ENCODE results near the gene GFM2. TPM values are rescaled to one million over a fixed set of nuclear protein-coding genes. Genes with fewer than 3 reads are reported as not detected.

GFM2 gene
- total RNA-seq, 1 donor from 2014 or later: 12.7 TPM

GRCh38 chr5:74738406-74738805, 28.5 kb downstream of the GFM2 start:
- TF ChIP-seq CTCF (IDR thresholded peaks at IDR 0.05): no peak
- no peaks in the 10 kb centered on the region for H3K27me3 ChIP-seq
- H3K36me3 ChIP-seq: peaks cover 42 to 69% of the 10 kb centered on the region in 2 donors
- H3K9me3 ChIP-seq: no peaks in the 10 kb centered on the region
- H3K4me1 ChIP-seq: no peaks in the 10 kb centered on the region
- no peak overlapping the region for H3K4me3 ChIP-seq
- intact Hi-C loops (cut with DNase I): no loop called here
- DNase-seq (ENCODE audit: low spot score in 2 of 2): no peak
- no peak overlapping the region for H3K27ac ChIP-seq

- Histone ChIP-seq H3K4me3 (no peak overlapping the region), H3K27ac (no peak overlapping the region), H3K4me1 (no peaks in the 10 kb centered on the region), H3K9me3 (no peaks in the 10 kb centered on the region), H3K36me3 (peaks cover 39 to 68% of the 10 kb centered on the region in 2 donors), H3K27me3 (no peaks in the 10 kb centered on the region)
- intact Hi-C loops (cut with DNase I): no loop called here
- no peak for TF ChIP-seq CTCF (IDR thresholded peaks at IDR 0.05)
- no peak for DNase-seq (ENCODE audit: low spot score in 2 of 2)
Measured at GRCh38 chr5:74736759-74737158, 30.2 kb downstream of the GFM2 start.

GRCh38 chr5:74725331-74725730, 41.6 kb downstream of the GFM2 start:
- Histone ChIP-seq H3K36me3 (peaks cover 42 to 59% of the 10 kb centered on the region in 2 donors), H3K27me3 (no peaks in the 10 kb centered on the region), H3K4me3 (no peak overlapping the region), H3K4me1 (no peaks in the 10 kb centered on the region), H3K9me3 (no peaks in the 10 kb centered on the region), H3K27ac (no peak overlapping the region)
- TF ChIP-seq CTCF (IDR thresholded peaks at IDR 0.05): no peak
- intact Hi-C loops (cut with DNase I): no loop called here
- no peak for DNase-seq (ENCODE audit: low spot score in 2 of 2)

GRCh38 chr5:74722271-74722670, 44.6 kb downstream of the GFM2 start:
- H3K27me3 ChIP-seq: no peaks in the 10 kb centered on the region
- no peak for TF ChIP-seq CTCF (IDR thresholded peaks at IDR 0.05)
- no peaks in the 10 kb centered on the region for H3K9me3 ChIP-seq
- H3K4me1 ChIP-seq: no peaks in the 10 kb centered on the region
- DNase-seq (ENCODE audit: low spot score in 2 of 2): no peak
- H3K27ac ChIP-seq: peak overlapping the region in 1 of 2 donors; percentile 18
- intact Hi-C loops (cut with DNase I): no loop called here
- H3K36me3 ChIP-seq: peaks cover 47 to 68% of the 10 kb centered on the region in 2 donors
- no peak overlapping the region for H3K4me3 ChIP-seq

- Histone ChIP-seq H3K27me3 (no peaks in the 10 kb centered on the region), H3K36me3 (peaks cover 28 to 78% of the 10 kb centered on the region in 2 donors), H3K4me1 (no peaks in the 10 kb centered on the region), H3K27ac (no peak overlapping the region), H3K4me3 (no peak overlapping the region), H3K9me3 (no peaks in the 10 kb centered on the region)
- TF ChIP-seq CTCF (IDR thresholded peaks at IDR 0.05): no peak
- intact Hi-C loops (cut with DNase I): no loop called here
- DNase-seq (ENCODE audit: low spot score in 2 of 2): no peak
Measured at GRCh38 chr5:74717596-74717995, 49.3 kb downstream of the GFM2 start.

GRCh38 chr5:74693191-74693590, 73.7 kb downstream of the GFM2 start:
- no peaks in the 10 kb centered on the region for H3K4me1 ChIP-seq

More at GRCh38 chr5:74693191-74693590, 73.7 kb downstream of the GFM2 start:
- DNase-seq (ENCODE audit: low spot score in 2 of 2): no peak
- intact Hi-C loops (cut with DNase I): no loop called here
- H3K4me3 ChIP-seq: no peak overlapping the region
- no peak overlapping the region for H3K27ac ChIP-seq
- H3K27me3 ChIP-seq: no peaks in the 10 kb centered on the region
- H3K9me3 ChIP-seq: no peaks in the 10 kb centered on the region
- no peak for TF ChIP-seq CTCF (IDR thresholded peaks at IDR 0.05)
- H3K36me3 ChIP-seq: peaks cover 32 to 57% of the 10 kb centered on the region in 2 donors

Measured in ascending aorta (tissue), 2 donors.